Caco-2 (cell line): Measurements from ENCODE around the gene SYT12. TPM values are rescaled to one million over a fixed set of nuclear protein-coding genes. Genes with fewer than 3 reads are reported as not detected.

Source experiments
- BruUV-seq: library from RNA; stranded (reverse); fragments of 400-500 nt; replicated peaks from 2 replicates; lab custom pipeline; 2021; lab: Mats Ljungman, UMichigan
- CTCF ChIA-PET: fragments of 300-600 bp; sonication (Branson Sonifier 250); formaldehyde crosslinking; loops from one replicate; lab custom pipeline; 2022; ENCODE audit warnings: antibody characterized with exemption; lab: Charles Lee
- POLR2A ChIA-PET: fragments of 300-600 bp; sonication (Branson Sonifier 250); formaldehyde crosslinking; loops from one replicate; lab custom pipeline; 2022; ENCODE audit warnings: antibody characterized with exemption; lab: Charles Lee
- DNase-seq, 2 experiments: peaks; one replicate each; pipeline versions ENCODE4 v3.0.0 to v3.0.0-alpha.2; 2020 to 2022
- H3K27me3 ChIP-seq: replicated peaks from 2 replicates; pipeline ENCODE4 v1.6.0; 2011; ENCODE audit warnings: low read length; ENCODE audit not compliant: control insufficient read depth, insufficient read depth
- H3K36me3 ChIP-seq: 2 replicates; pipeline ENCODE4 v1.5.1; 2011; ENCODE audit warnings: low read length; ENCODE audit not compliant: control insufficient read depth, insufficient read depth
- H3K4me1 ChIP-seq: fragments of 250-450 bp; sonication (Bioruptor Pico); 2 replicates; pipeline ENCODE4 v1.5.1; 2020; ENCODE audit warnings: mild to moderate bottlenecking
- H3K4me3 ChIP-seq: 2 replicates; pipeline ENCODE4 v1.5.1; 2011; ENCODE audit warnings: low read depth, mild to moderate bottlenecking, control low read depth, low read length
- H3K9me3 ChIP-seq: fragments of 250-450 bp; sonication (Bioruptor Pico); 2 replicates; pipeline ENCODE4 v1.5.1; 2020; ENCODE audit warnings: mild to moderate bottlenecking, moderate library complexity
- H3K27ac Mint-ChIP-seq: one replicate; pipeline ENCODE4 v1.8.0; 2022; ENCODE audit warnings: mixed read lengths; ENCODE audit not compliant: unreplicated experiment
- H3K27me3 Mint-ChIP-seq: one replicate; pipeline ENCODE4 v1.8.0; 2022; ENCODE audit warnings: mixed read lengths; ENCODE audit not compliant: insufficient read depth, unreplicated experiment
- H3K36me3 Mint-ChIP-seq: one replicate; pipeline ENCODE4 v1.8.0; 2022; ENCODE audit warnings: mild to moderate bottlenecking, mixed read lengths; ENCODE audit not compliant: insufficient read depth, unreplicated experiment
- H3K4me1 Mint-ChIP-seq: one replicate; pipeline ENCODE4 v1.8.0; 2022; ENCODE audit warnings: low read depth, mixed read lengths; ENCODE audit not compliant: unreplicated experiment
- H3K4me3 Mint-ChIP-seq: one replicate; pipeline ENCODE4 v1.8.0; 2022; ENCODE audit warnings: mild to moderate bottlenecking, moderate library complexity, mixed read lengths; ENCODE audit not compliant: unreplicated experiment
- H3K9me3 Mint-ChIP-seq: one replicate; pipeline ENCODE4 v1.8.0; 2022; ENCODE audit warnings: mixed read lengths; ENCODE audit not compliant: unreplicated experiment
- CTCF ChIP-seq, 2 experiments: fragments of 200-600 bp in 1 of 2; IDR thresholded peaks; 1 replicate in 1 of 2; 2 replicates in 1 of 2; pipeline versions ENCODE4 v1.5.1 to v1.8.0; 2011 to 2022; ENCODE audit warnings: antibody characterized with exemption in 1 of 2, control low read depth in 1 of 2, inconsistent platforms in 1 of 2, low read depth in 1 of 2, low read length in 1 of 2, mild to moderate bottlenecking in 1 of 2, moderate library complexity in 1 of 2; ENCODE audit not compliant: insufficient read depth in 1 of 2, severe bottlenecking in 1 of 2, unreplicated experiment in 1 of 2
- intact Hi-C: fragments of 100-400 bp; cut with micrococcal nuclease; formaldehyde crosslinking; loops from one replicate; pipeline ENCODE4 v1.10.0; 2022; ENCODE audit not compliant: unreplicated experiment
- total RNA-seq: library from RNA; stranded (reverse); gene quantifications from 2 replicates; pipeline ENCODE4 v1.2.3, GENCODE V29; 2022

The SYT12 gene
- total RNA-seq, 1 experiment from 2014 or later, result 0.82 TPM

GRCh38 chr11:67025750-67026149 lies 2.8 kb downstream of the SYT12 start:
- POLR2A ChIA-PET, result no interaction called here
- BruUV-seq, result no TSS peak
- H3K4me3 Mint-ChIP-seq, result no peak overlapping the region
- no peaks in the 10 kb centered on the region for H3K36me3 Mint-ChIP-seq
- H3K4me1 Mint-ChIP-seq, result peaks cover 15% of the 10 kb centered on the region
- H3K27me3 Mint-ChIP-seq, result peaks cover 12% of the 10 kb centered on the region
- CTCF ChIA-PET, result no interaction called here
- H3K27ac Mint-ChIP-seq, result no peak overlapping the region
- no peaks in the 10 kb centered on the region for H3K9me3 ChIP-seq
- no peaks in the 10 kb centered on the region for H3K9me3 Mint-ChIP-seq
- no peak for DNase-seq
- peaks cover 14% of the 10 kb centered on the region for H3K27me3 ChIP-seq
- no peaks in the 10 kb centered on the region for H3K36me3 ChIP-seq
- H3K4me1 ChIP-seq, result peaks cover 25% of the 10 kb centered on the region
- no peak for TF ChIP-seq CTCF (IDR thresholded peaks at IDR 0.05; ENCODE audit: insufficient read depth in 1 of 2, low read depth in 1 of 2, low read length in 1 of 2, severe bottlenecking in 1 of 2, unreplicated experiment in 1 of 2)
- no peak overlapping the region for H3K4me3 ChIP-seq
- intact Hi-C loops, result no loop called here

GRCh38 chr11:67026941-67027340 lies 4.0 kb downstream of the SYT12 start:
- no TSS peak for BruUV-seq
- POLR2A ChIA-PET, result no interaction called here
- peaks cover 12% of the 10 kb centered on the region for H3K27me3 Mint-ChIP-seq

GRCh38 chr11:67027483-67027930 lies 4.6 kb downstream of the SYT12 start:
- no peak for DNase-seq
- peaks cover 12% of the 10 kb centered on the region for H3K27me3 ChIP-seq
- no peaks in the 10 kb centered on the region for H3K9me3 ChIP-seq
- no peaks in the 10 kb centered on the region for H3K36me3 Mint-ChIP-seq
- POLR2A ChIA-PET, result no interaction called here
- CTCF ChIA-PET, result interaction anchor here (0.7 kb wide), 1 partner anchor 56 kb away, joined by 5 read pairs; no protein-coding TSS in a partner anchor
- intact Hi-C loops, result no loop called here
- no peaks in the 10 kb centered on the region for H3K9me3 Mint-ChIP-seq
- H3K36me3 ChIP-seq, result no peaks in the 10 kb centered on the region
- no TSS peak for BruUV-seq
- no peak overlapping the region for H3K4me3 Mint-ChIP-seq
- no peak overlapping the region for H3K27ac Mint-ChIP-seq
- no peak for TF ChIP-seq CTCF (IDR thresholded peaks at IDR 0.05; ENCODE audit: insufficient read depth in 1 of 2, low read depth in 1 of 2, low read length in 1 of 2, severe bottlenecking in 1 of 2, unreplicated experiment in 1 of 2)
- H3K27me3 Mint-ChIP-seq, result peaks cover 7% of the 10 kb centered on the region
- H3K4me1 Mint-ChIP-seq, result peaks cover 31% of the 10 kb centered on the region
- no peak overlapping the region for H3K4me3 ChIP-seq
- peaks cover 38% of the 10 kb centered on the region for H3K4me1 ChIP-seq

More at GRCh38 chr11:67026941-67027340, 4.0 kb downstream of the SYT12 start:
- Mint-ChIP-seq H3K4me3 (no peak overlapping the region), H3K36me3 (no peaks in the 10 kb centered on the region), H3K27ac (no peak overlapping the region), H3K9me3 (no peaks in the 10 kb centered on the region), H3K4me1 (peaks cover 26% of the 10 kb centered on the region)
- CTCF ChIA-PET, result no interaction called here
- Histone ChIP-seq H3K27me3 (peaks cover 14% of the 10 kb centered on the region), H3K36me3 (no peaks in the 10 kb centered on the region), H3K4me1 (peaks cover 36% of the 10 kb centered on the region), H3K9me3 (no peaks in the 10 kb centered on the region), H3K4me3 (no peak overlapping the region)
- intact Hi-C loops, result no loop called here
- no peak for TF ChIP-seq CTCF (IDR thresholded peaks at IDR 0.05; ENCODE audit: insufficient read depth in 1 of 2, low read depth in 1 of 2, low read length in 1 of 2, severe bottlenecking in 1 of 2, unreplicated experiment in 1 of 2)
- no peak for DNase-seq
